ENCODE data around the gene AP1M1. TPM values are rescaled to one million over a fixed set of nuclear protein-coding genes. Genes with fewer than 3 reads are reported as not detected.

AP1M1 gene
- total RNA-seq, 1 donor from 2014 or later: 12.5 TPM

DNA sequence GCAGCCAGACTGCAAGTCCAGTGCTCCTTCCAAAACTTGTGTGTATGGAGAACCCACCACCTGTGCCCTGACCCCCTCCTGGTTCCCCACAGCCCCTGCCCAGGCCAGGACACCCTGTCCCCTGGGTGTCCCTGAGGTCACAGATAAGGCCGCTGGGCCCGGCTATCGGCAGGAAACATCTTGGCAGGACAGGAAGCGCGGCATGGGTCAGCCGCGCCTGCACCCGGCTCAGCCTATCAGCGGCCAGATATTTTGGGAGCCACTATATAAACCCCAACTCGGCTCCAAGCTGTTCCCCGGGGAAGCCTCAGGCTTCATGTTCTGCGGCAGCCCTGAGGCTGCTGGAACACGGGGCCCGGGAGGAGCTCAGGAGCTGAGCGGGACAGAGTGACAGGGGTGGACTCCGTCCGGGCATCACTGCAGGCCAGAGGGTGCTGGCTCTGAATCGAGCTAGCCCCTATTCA lies 60.8 kb downstream of the AP1M1 start:
- Histone ChIP-seq H3K36me3 (ENCODE audit: control insufficient read depth in 3 of 3, insufficient read depth in 3 of 3, low read length in 3 of 3) (no peaks in the 10 kb centered on the region), H3K9me3 (ENCODE audit: control insufficient read depth in 3 of 3, low read length in 3 of 3) (no peaks in the 10 kb centered on the region), H3K4me3 (ENCODE audit: low read length in 3 of 3) (peak overlapping the region in 1 of 3 donors; percentile 38), H3K9ac (ENCODE audit: low read depth in 1 of 3, low read length in 3 of 3) (peak overlapping the region; percentile 1 to 60 (median 38)), H3K4me1 (ENCODE audit: control insufficient read depth in 3 of 3, insufficient read depth in 3 of 3, low read length in 3 of 3) (peaks cover 5 to 28% (median 20%) of the 10 kb centered on the region in 3 donors), H3K27ac (ENCODE audit: low read depth, low read length) (peak overlapping the region; percentile 66), H3K27me3 (ENCODE audit: control insufficient read depth in 3 of 3, insufficient read depth in 3 of 3, low read length in 3 of 3) (no peaks in the 10 kb centered on the region)

DNA sequence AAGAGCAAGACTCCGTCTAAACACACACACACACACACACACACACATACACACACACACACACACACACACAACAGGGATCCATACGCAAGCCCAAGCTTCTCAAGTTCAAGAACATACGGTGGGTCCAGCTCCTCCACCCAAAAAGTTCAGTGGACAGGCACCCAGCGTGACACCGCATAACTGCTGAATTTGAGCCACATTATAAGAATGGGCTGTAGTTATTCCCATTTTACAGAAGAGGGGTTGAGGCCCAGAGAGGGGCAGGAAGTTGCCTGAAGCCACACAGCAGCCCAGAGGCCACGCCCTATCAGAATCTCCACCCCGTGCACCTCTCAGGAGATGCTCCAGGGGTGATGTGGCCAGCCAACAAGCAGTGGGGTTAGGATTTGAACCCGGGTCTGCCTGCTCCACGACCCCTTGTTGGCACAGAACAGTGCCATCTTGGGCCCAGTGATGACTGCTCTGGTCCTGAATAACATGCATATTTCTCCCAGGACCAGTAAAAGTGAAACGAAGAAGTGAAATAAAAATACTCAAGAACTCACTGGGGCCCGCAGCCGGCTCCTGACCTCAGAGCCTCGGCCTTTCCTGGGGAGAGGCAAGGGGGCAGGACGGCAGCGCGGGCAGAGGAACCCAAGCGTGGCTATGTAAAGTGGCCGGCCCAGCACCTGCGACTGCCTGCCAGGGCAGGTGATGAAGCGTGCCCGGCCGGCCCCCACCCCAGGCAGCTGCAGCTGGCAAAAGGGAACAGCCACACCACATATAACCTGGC lies 61.9 kb downstream of the AP1M1 start:
- Histone ChIP-seq H3K36me3 (ENCODE audit: control insufficient read depth in 3 of 3, insufficient read depth in 3 of 3, low read length in 3 of 3) (no peaks in the 10 kb centered on the region), H3K9me3 (ENCODE audit: control insufficient read depth in 3 of 3, low read length in 3 of 3) (no peaks in the 10 kb centered on the region), H3K4me3 (ENCODE audit: low read length in 3 of 3) (no peak overlapping the region), H3K27ac (ENCODE audit: low read depth, low read length) (peak overlapping the region; percentile 66), H3K27me3 (ENCODE audit: control insufficient read depth in 3 of 3, insufficient read depth in 3 of 3, low read length in 3 of 3) (no peaks in the 10 kb centered on the region), H3K4me1 (ENCODE audit: control insufficient read depth in 3 of 3, insufficient read depth in 3 of 3, low read length in 3 of 3) (peaks cover 0 to 23% (median 18%) of the 10 kb centered on the region in 3 donors), H3K9ac (ENCODE audit: low read depth in 1 of 3, low read length in 3 of 3) (peak overlapping the region in 1 of 3 donors; percentile 60)

- Histone ChIP-seq H3K36me3 (ENCODE audit: control insufficient read depth in 3 of 3, insufficient read depth in 3 of 3, low read length in 3 of 3) (no peaks in the 10 kb centered on the region), H3K4me1 (ENCODE audit: control insufficient read depth in 3 of 3, insufficient read depth in 3 of 3, low read length in 3 of 3) (peaks cover 0 to 20% (median 18%) of the 10 kb centered on the region in 3 donors), H3K4me3 (ENCODE audit: low read length in 3 of 3) (no peak overlapping the region), H3K27me3 (ENCODE audit: control insufficient read depth in 3 of 3, insufficient read depth in 3 of 3, low read length in 3 of 3) (no peaks in the 10 kb centered on the region), H3K27ac (ENCODE audit: low read depth, low read length) (peak overlapping the region; percentile 66), H3K9me3 (ENCODE audit: control insufficient read depth in 3 of 3, low read length in 3 of 3) (no peaks in the 10 kb centered on the region), H3K9ac (ENCODE audit: low read depth in 1 of 3, low read length in 3 of 3) (no peak overlapping the region)
Measured at GRCh38 chr19:16260160-16260811, 62.6 kb downstream of the AP1M1 start.

GRCh38 chr19:16260812-16261161 lies 63.1 kb downstream of the AP1M1 start:
- no peak overlapping the region for H3K27ac ChIP-seq (ENCODE audit: low read depth, low read length)

DNA sequence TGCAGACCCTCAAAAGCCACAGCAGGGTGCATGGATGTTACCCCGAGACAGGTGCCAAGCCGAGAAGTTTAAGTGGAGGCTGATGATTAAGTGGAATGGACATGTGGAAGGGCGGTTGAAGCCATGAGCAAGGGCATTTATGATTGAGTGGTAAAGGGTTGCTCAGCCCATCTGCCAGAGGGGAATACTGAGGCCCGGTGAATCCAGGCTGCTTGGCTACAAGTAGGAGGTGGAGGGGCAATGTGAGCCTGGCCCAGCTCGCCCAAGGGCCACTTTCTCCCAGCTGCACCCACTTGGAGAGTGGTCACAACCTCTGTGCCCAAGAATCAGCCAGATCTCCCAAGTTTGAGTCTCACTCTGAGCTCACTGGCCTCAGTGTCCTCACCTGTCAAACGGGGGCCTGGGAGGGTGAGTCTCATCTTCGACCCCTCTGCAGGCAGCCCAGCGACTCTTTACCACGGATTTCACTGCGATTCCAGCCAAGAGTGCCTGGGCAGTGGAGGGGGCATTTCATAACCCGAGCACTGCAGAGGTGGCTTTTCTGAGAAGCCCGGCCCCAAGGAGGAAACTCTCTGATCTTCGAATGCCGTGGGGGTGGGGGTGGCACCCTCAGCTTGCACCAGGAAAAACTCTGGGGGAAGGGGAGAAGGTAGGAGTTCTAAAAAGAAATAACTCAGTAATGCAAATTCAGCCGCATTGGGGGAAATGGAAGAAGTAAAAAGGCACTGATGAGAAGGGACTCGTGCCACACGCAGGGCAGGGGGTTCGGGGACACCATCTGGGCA lies 64.1 kb downstream of the AP1M1 start:
- no peak overlapping the region for H3K27ac ChIP-seq (ENCODE audit: low read depth, low read length)
- no peaks in the 10 kb centered on the region for H3K27me3 ChIP-seq (ENCODE audit: control insufficient read depth in 3 of 3, insufficient read depth in 3 of 3, low read length in 3 of 3)
- H3K4me1 ChIP-seq (ENCODE audit: control insufficient read depth in 3 of 3, insufficient read depth in 3 of 3, low read length in 3 of 3): peaks cover 0 to 20% (median 18%) of the 10 kb centered on the region in 3 donors
- H3K9me3 ChIP-seq (ENCODE audit: control insufficient read depth in 3 of 3, low read length in 3 of 3): no peaks in the 10 kb centered on the region
- H3K4me3 ChIP-seq (ENCODE audit: low read length in 3 of 3): no peak overlapping the region
- no peaks in the 10 kb centered on the region for H3K36me3 ChIP-seq (ENCODE audit: control insufficient read depth in 3 of 3, insufficient read depth in 3 of 3, low read length in 3 of 3)
- H3K9ac ChIP-seq (ENCODE audit: low read depth in 1 of 3, low read length in 3 of 3): no peak overlapping the region

More at GRCh38 chr19:16260812-16261161, 63.1 kb downstream of the AP1M1 start:
- H3K36me3 ChIP-seq (ENCODE audit: control insufficient read depth in 3 of 3, insufficient read depth in 3 of 3, low read length in 3 of 3): no peaks in the 10 kb centered on the region
- H3K27me3 ChIP-seq (ENCODE audit: control insufficient read depth in 3 of 3, insufficient read depth in 3 of 3, low read length in 3 of 3): no peaks in the 10 kb centered on the region
- peaks cover 0 to 20% (median 18%) of the 10 kb centered on the region in 3 donors for H3K4me1 ChIP-seq (ENCODE audit: control insufficient read depth in 3 of 3, insufficient read depth in 3 of 3, low read length in 3 of 3)
- no peak overlapping the region for H3K9ac ChIP-seq (ENCODE audit: low read depth in 1 of 3, low read length in 3 of 3)
- H3K9me3 ChIP-seq (ENCODE audit: control insufficient read depth in 3 of 3, low read length in 3 of 3): no peaks in the 10 kb centered on the region
- no peak overlapping the region for H3K4me3 ChIP-seq (ENCODE audit: low read length in 3 of 3)

DNA sequence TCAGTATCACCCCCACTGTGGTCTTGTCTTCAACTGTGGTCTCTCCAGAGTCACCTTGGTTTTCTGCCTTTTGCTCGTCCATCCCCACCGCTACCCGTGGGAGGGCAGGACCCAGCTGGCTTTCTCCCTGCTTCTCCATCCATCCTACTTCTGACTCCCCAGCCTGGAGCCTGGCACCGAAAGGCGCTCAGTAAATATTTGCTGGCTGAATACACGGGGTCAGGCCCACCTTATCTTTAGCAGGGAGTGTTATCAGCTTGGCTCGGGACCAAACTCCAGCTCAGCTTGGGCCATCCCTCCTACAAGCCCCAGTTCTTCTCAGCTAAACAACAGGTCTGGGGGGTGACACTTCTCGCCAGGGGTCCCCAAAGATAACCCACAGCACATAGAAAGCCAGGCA lies 64.9 kb downstream of the AP1M1 start:
- H3K4me1 ChIP-seq (ENCODE audit: control insufficient read depth in 3 of 3, insufficient read depth in 3 of 3, low read length in 3 of 3): peaks cover 0 to 19% (median 18%) of the 10 kb centered on the region in 3 donors
- no peak overlapping the region for H3K27ac ChIP-seq (ENCODE audit: low read depth, low read length)
- H3K27me3 ChIP-seq (ENCODE audit: control insufficient read depth in 3 of 3, insufficient read depth in 3 of 3, low read length in 3 of 3): no peaks in the 10 kb centered on the region
- no peaks in the 10 kb centered on the region for H3K36me3 ChIP-seq (ENCODE audit: control insufficient read depth in 3 of 3, insufficient read depth in 3 of 3, low read length in 3 of 3)
- no peak overlapping the region for H3K9ac ChIP-seq (ENCODE audit: low read depth in 1 of 3, low read length in 3 of 3)
- no peaks in the 10 kb centered on the region for H3K9me3 ChIP-seq (ENCODE audit: control insufficient read depth in 3 of 3, low read length in 3 of 3)
- H3K4me3 ChIP-seq (ENCODE audit: low read length in 3 of 3): no peak overlapping the region

- peaks cover 0 to 17% (median 16%) of the 10 kb centered on the region in 3 donors for H3K4me1 ChIP-seq (ENCODE audit: control insufficient read depth in 3 of 3, insufficient read depth in 3 of 3, low read length in 3 of 3)
- no peaks in the 10 kb centered on the region for H3K9me3 ChIP-seq (ENCODE audit: control insufficient read depth in 3 of 3, low read length in 3 of 3)
- H3K4me3 ChIP-seq (ENCODE audit: low read length in 3 of 3): no peak overlapping the region
- H3K27me3 ChIP-seq (ENCODE audit: control insufficient read depth in 3 of 3, insufficient read depth in 3 of 3, low read length in 3 of 3): no peaks in the 10 kb centered on the region
- H3K27ac ChIP-seq (ENCODE audit: low read depth, low read length): no peak overlapping the region
- H3K36me3 ChIP-seq (ENCODE audit: control insufficient read depth in 3 of 3, insufficient read depth in 3 of 3, low read length in 3 of 3): no peaks in the 10 kb centered on the region
- H3K9ac ChIP-seq (ENCODE audit: low read depth in 1 of 3, low read length in 3 of 3): no peak overlapping the region
Measured at GRCh38 chr19:16263141-16263761, 65.5 kb downstream of the AP1M1 start.

DNA sequence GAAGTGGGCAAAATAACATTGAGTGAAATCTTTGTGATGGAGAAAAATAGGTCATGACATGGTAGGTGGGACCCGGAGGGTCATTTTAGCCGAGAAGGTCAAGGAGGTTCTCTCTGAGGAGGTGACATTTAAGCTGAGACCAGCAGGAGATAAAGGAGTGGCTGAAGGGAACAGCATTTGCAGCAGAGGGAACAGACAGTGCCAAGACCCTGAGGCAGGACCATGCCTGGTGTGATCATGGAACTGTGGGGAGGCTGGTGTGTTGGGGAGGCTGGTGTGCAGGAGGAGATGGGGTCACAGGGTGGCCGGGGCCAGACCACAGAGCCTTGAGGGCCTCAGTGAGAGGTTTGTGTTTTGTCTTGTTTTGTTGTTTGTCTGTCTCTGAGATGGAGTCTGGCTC lies 67.5 kb downstream of the AP1M1 start:
- Histone ChIP-seq H3K36me3 (ENCODE audit: control insufficient read depth in 3 of 3, insufficient read depth in 3 of 3, low read length in 3 of 3) (no peaks in the 10 kb centered on the region), H3K27me3 (ENCODE audit: control insufficient read depth in 3 of 3, insufficient read depth in 3 of 3, low read length in 3 of 3) (no peaks in the 10 kb centered on the region), H3K4me3 (ENCODE audit: low read length in 3 of 3) (no peak overlapping the region), H3K4me1 (ENCODE audit: control insufficient read depth in 3 of 3, insufficient read depth in 3 of 3, low read length in 3 of 3) (peaks cover 0 to 4% (median 2%) of the 10 kb centered on the region in 3 donors), H3K9me3 (ENCODE audit: control insufficient read depth in 3 of 3, low read length in 3 of 3) (no peaks in the 10 kb centered on the region), H3K9ac (ENCODE audit: low read depth in 1 of 3, low read length in 3 of 3) (no peak overlapping the region), H3K27ac (ENCODE audit: low read depth, low read length) (no peak overlapping the region)

DNA sequence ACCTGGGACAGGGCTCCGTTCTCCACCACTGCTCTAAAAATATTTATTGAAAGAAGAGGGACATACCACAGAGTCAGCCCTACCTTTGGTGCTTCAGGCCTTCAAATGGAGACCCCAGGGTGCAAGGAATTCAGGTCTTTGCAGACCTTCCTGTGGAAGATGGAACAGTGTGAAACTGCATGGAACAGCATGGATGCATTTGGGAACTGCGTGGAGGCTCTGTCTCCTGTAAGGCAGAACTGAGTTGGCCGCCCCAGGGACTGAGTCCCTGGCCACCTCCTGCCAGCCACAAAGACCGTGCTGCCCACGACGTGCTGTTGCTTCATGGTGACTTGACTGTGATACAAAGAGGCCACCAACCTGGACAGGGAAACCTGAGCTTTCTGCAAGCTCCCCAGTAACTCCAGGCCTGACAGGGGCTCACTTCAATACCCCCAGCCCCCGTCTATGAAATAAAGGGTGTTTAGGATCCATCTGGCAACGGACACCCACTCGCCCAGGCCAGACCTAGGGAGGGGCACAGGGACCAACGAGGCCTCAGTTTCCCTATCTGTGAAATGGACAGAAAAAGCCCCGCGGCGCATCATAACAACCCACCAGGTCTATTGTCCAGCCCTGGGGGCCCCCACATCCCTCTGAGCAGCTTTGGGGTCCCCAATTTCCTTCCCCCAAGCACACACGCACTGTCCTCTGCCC lies 68.3 kb downstream of the AP1M1 start:
- H3K9me3 ChIP-seq (ENCODE audit: control insufficient read depth in 3 of 3, low read length in 3 of 3): no peaks in the 10 kb centered on the region
- H3K9ac ChIP-seq (ENCODE audit: low read depth in 1 of 3, low read length in 3 of 3): no peak overlapping the region
- no peak overlapping the region for H3K4me3 ChIP-seq (ENCODE audit: low read length in 3 of 3)
- H3K27ac ChIP-seq (ENCODE audit: low read depth, low read length): no peak overlapping the region
- no peaks in the 10 kb centered on the region for H3K27me3 ChIP-seq (ENCODE audit: control insufficient read depth in 3 of 3, insufficient read depth in 3 of 3, low read length in 3 of 3)
- peaks cover 0 to 4% (median 2%) of the 10 kb centered on the region in 3 donors for H3K4me1 ChIP-seq (ENCODE audit: control insufficient read depth in 3 of 3, insufficient read depth in 3 of 3, low read length in 3 of 3)
- H3K36me3 ChIP-seq (ENCODE audit: control insufficient read depth in 3 of 3, insufficient read depth in 3 of 3, low read length in 3 of 3): no peaks in the 10 kb centered on the region
